DND-41 (cell line): ENCODE data around the gene SDSL.

Experiments used
- CTCF ChIP-seq: IDR thresholded peaks from 2 replicates; pipeline ENCODE4 v1.5.1; 2012; ENCODE audit warnings: borderline replicate concordance, low read length, moderate library complexity, mild to moderate bottlenecking; ENCODE audit not compliant: poor library complexity, severe bottlenecking; ENCODE audit errors: extremely low read depth
- EZH2 ChIP-seq: IDR thresholded peaks from 3 replicates; pipeline ENCODE4 v1.6.1; 2012; ENCODE audit warnings: borderline replicate concordance, low read depth, mild to moderate bottlenecking, moderate library complexity, low read length, inconsistent platforms; ENCODE audit not compliant: severe bottlenecking

GRCh38 chr12:113462117-113462774, 40.1 kb downstream of the SDSL start:
- TF ChIP-seq CTCF (peak; percentile 76), EZH2 (no peak)
